ENCODE measurements around the gene SLK. TPM values are rescaled to one million over a fixed set of nuclear protein-coding genes. Genes with fewer than 3 reads are reported as not detected.
A peak's percentile ranks its signal among the peaks of the same experiment; 100 is the strongest.

Gene SLK
- total RNA-seq, 2 experiments from 2014 or later = 19.4 to 19.9 TPM

GRCh38 chr10:103918053-103918846 lies 48.7 kb upstream of the SLK start, which contains the start of gene STN1:
TSS of gene STN1 (minus strand) at chr10:103918184. CDS start at chr10:103917594, 590 bp downstream.
- H3K36me3 ChIP-seq (ENCODE audit: insufficient read depth, low read length) = peaks cover 18% of the 10 kb centered on the region
- H3K4me3 ChIP-seq (ENCODE audit: low read depth, low read length, poor library complexity, severe bottlenecking) = peak within 1 kb of the TSS; percentile 75
- H3K4me1 ChIP-seq (ENCODE audit: insufficient read depth, low read length, poor library complexity, severe bottlenecking) = peaks cover 28% of the 10 kb centered on the region
- ChIA-PET POLR2A (interaction anchor here (0.6 to 1.2 kb wide), 4 partner anchors 10 to 414 kb away, joined by 3 to 8 read pairs (median 4); partner anchors contain the start of gene SFR1), CTCF (ENCODE audit: unreplicated experiment) (interaction anchor here (0.5 kb wide), 1 partner anchor 168 kb away, joined by 5 read pairs; no protein-coding TSS in a partner anchor)
- peak; percentile 97 for DNase-seq (ENCODE audit: low spot score)
- H3K4me2 ChIP-seq (ENCODE audit: low read length) = peak within 1 kb of the TSS; percentile 99
- H3K27ac ChIP-seq (ENCODE audit: low read depth, low read length, poor library complexity, severe bottlenecking) = peak within 1 kb of the TSS; percentile 55
- no TSS peak for BruUV-seq (replicated peaks)
- H4K20me1 ChIP-seq (ENCODE audit: insufficient read depth, low read length) = no peaks in the 10 kb centered on the region
- intact Hi-C loops (cut with micrococcal nuclease; ENCODE audit: unreplicated experiment) = loop anchor here (1.0 to 10.0 kb wide), 3 partner anchors 49 to 427 kb away; partner anchors contain the start of gene SLK
- no peaks in the 10 kb centered on the region for H3K9me2 ChIP-seq (ENCODE audit: insufficient read depth, low read length)
- H3K79me2 ChIP-seq (ENCODE audit: insufficient read depth, low read depth, low read length) = peaks cover 15% of the 10 kb centered on the region; the same call in 1 of the 2 replicates
- TF ChIP-seq EZH2phosphoT487 (IDR thresholded peaks at IDR 0.05; ENCODE audit: borderline replicate concordance, low read depth, low read length) (no peak), CTCF (conservative IDR thresholded peaks at IDR 0.05; ENCODE audit: low read length) (peak; percentile 54)
- peak within 1 kb of the TSS; percentile 99 for H2AFZ ChIP-seq (ENCODE audit: low read length)
- H3K9me3 ChIP-seq (ENCODE audit: low read length) = peaks cover 15% of the 10 kb centered on the region

- ChIA-PET POLR2A (interaction anchor here (1.2 kb wide), 1 partner anchor 202 kb away, joined by 6 read pairs; the partner anchor contains the start of gene SFR1), CTCF (ENCODE audit: unreplicated experiment) (no interaction called here)
- Histone ChIP-seq H3K36me3 (ENCODE audit: insufficient read depth, low read length) (peaks cover 15% of the 10 kb centered on the region), H3K9me3 (ENCODE audit: low read length) (peaks cover 12% of the 10 kb centered on the region), H3K9me2 (ENCODE audit: insufficient read depth, low read length) (no peaks in the 10 kb centered on the region), H3K79me2 (ENCODE audit: insufficient read depth, low read depth, low read length) (peaks cover 15% of the 10 kb centered on the region; the same call in 1 of the 2 replicates), H3K27ac (ENCODE audit: low read depth, low read length, poor library complexity, severe bottlenecking) (no peak overlapping the region), H4K20me1 (ENCODE audit: insufficient read depth, low read length) (no peaks in the 10 kb centered on the region), H3K4me2 (ENCODE audit: low read length) (no peak overlapping the region), H3K4me1 (ENCODE audit: insufficient read depth, low read length, poor library complexity, severe bottlenecking) (peaks cover 28% of the 10 kb centered on the region), H3K4me3 (ENCODE audit: low read depth, low read length, poor library complexity, severe bottlenecking) (no peak overlapping the region), H2AFZ (ENCODE audit: low read length) (no peak overlapping the region)
- intact Hi-C loops (cut with micrococcal nuclease; ENCODE audit: unreplicated experiment) = loop anchor here (2.0 to 10.0 kb wide), 2 partner anchors 47 to 425 kb away; partner anchors contain the start of gene SLK
- DNase-seq (ENCODE audit: low spot score) = no peak
- TF ChIP-seq CTCF (conservative IDR thresholded peaks at IDR 0.05; ENCODE audit: low read length) (no peak), EZH2phosphoT487 (IDR thresholded peaks at IDR 0.05; ENCODE audit: borderline replicate concordance, low read depth, low read length) (no peak)
- no TSS peak for BruUV-seq (replicated peaks)
Observed at GRCh38 chr10:103919648-103920025, 47.3 kb upstream of the SLK start.
